Fibroblast of lung (primary cell): ENCODE results near the gene TBL3. TPM values are rescaled to one million over a fixed set of nuclear protein-coding genes. Genes with fewer than 3 reads are reported as not detected.
A peak's percentile ranks its signal among the peaks of the same experiment; 100 is the strongest.

Experiments used
- DNase-seq, 2 donors: peaks; one replicate each; pipeline versions ENCODE4 v3.0.0 to v3.0.0-alpha.2; 2010; ENCODE audit warnings: low read depth in 2 of 2
- H2AFZ ChIP-seq: 2 replicates; pipeline ENCODE4 v1.5.1; 2012; ENCODE audit warnings: low read length, control low read depth, inconsistent platforms
- H3K27ac ChIP-seq: 2 replicates; pipeline ENCODE4 v1.5.1; 2011; ENCODE audit warnings: low read length, control low read depth; ENCODE audit not compliant: insufficient read depth
- H3K27me3 ChIP-seq: 2 replicates; pipeline ENCODE4 v1.5.1; 2011; ENCODE audit warnings: mild to moderate bottlenecking, low read length; ENCODE audit not compliant: control insufficient read depth, insufficient read depth
- H3K36me3 ChIP-seq: 2 replicates; pipeline ENCODE4 v1.5.1; 2011; ENCODE audit warnings: low read length; ENCODE audit not compliant: control insufficient read depth, insufficient read depth
- H3K4me1 ChIP-seq: 2 replicates; pipeline ENCODE4 v1.5.1; 2011; ENCODE audit warnings: low read length; ENCODE audit not compliant: control insufficient read depth, insufficient read depth; ENCODE audit errors: extremely low read depth
- H3K4me2 ChIP-seq: 2 replicates; pipeline ENCODE4 v1.5.1; 2011; ENCODE audit warnings: low read length, control low read depth; ENCODE audit not compliant: insufficient read depth; ENCODE audit errors: extremely low read depth
- H3K4me3 ChIP-seq, 4 experiments: fragments of 200-600 bp in 1 of 4; sonication (generic) in 1 of 4; replicated peaks in 1 of 4; 2 replicates each; pipeline ENCODE4 v1.5.1; 2011 to 2016; ENCODE audit warnings: low read length in 4 of 4, low read depth in 3 of 4, mild to moderate bottlenecking in 3 of 4, control low read depth in 2 of 4, inconsistent platforms in 1 of 4, mixed read lengths in 1 of 4; ENCODE audit not compliant: insufficient read depth in 1 of 4; ENCODE audit errors: control extremely low read depth in 1 of 4
- H3K79me2 ChIP-seq: 2 replicates; pipeline ENCODE4 v1.5.1; 2012; ENCODE audit warnings: mild to moderate bottlenecking, low read length, inconsistent platforms; ENCODE audit not compliant: control insufficient read depth, insufficient read depth
- H3K9ac ChIP-seq: 2 replicates; pipeline ENCODE4 v1.5.1; 2011; ENCODE audit warnings: mild to moderate bottlenecking, low read length, control low read depth; ENCODE audit not compliant: insufficient read depth
- H3K9me3 ChIP-seq: 2 replicates; pipeline ENCODE4 v1.5.1; 2012; ENCODE audit warnings: low read depth, low read length; ENCODE audit not compliant: control insufficient read depth, insufficient read depth
- H4K20me1 ChIP-seq: 2 replicates; pipeline ENCODE4 v1.5.1; 2011; ENCODE audit warnings: low read length; ENCODE audit not compliant: control insufficient read depth, insufficient read depth; ENCODE audit errors: extremely low read depth
- CTCF ChIP-seq, 2 donors: IDR thresholded peaks in 1 of 2; conservative IDR thresholded peaks in 1 of 2; 1 replicate in 1 of 2; 2 replicates in 1 of 2; pipeline ENCODE4 v1.5.1; 2011 to 2012; ENCODE audit warnings: low read length in 2 of 2, control low read depth in 1 of 2, inconsistent platforms in 1 of 2, low read depth in 1 of 2, mild to moderate bottlenecking in 1 of 2
- EZH2 ChIP-seq: IDR thresholded peaks from 2 replicates; pipeline ENCODE4 v1.5.1; 2012; ENCODE audit warnings: low read length, control low read depth, mild to moderate bottlenecking; ENCODE audit errors: missing control alignments
- polyA plus RNA-seq, 2 donors: library from polyadenylated mRNA; depleted of rRNA in 1 of 2; stranded (reverse) in 1 of 2; unstranded in 1 of 2; fragments of >200 nt; gene quantifications; 2 replicates each; pipeline ENCODE4 v1.2.1, GENCODE V29; 2011 to 2012; ENCODE audit warnings: missing spikeins in 1 of 2
- total RNA-seq: library from RNA; depleted of rRNA; stranded (reverse); fragments of >200 nt; gene quantifications from 2 replicates; pipeline ENCODE4 v1.2.1, GENCODE V29; 2014

Gene TBL3
- total and polyA plus RNA-seq, 2 donors (not counting 1 experiment from before 2014, with no cell fraction given) = 14.6 to 20.0 TPM

- H3K4me2 ChIP-seq = peak within 1 kb of the TSS; percentile 92
- H3K4me1 ChIP-seq = peaks cover 7% of the 10 kb centered on the region
- peaks cover 8% of the 10 kb centered on the region for H3K36me3 ChIP-seq
- no peaks in the 10 kb centered on the region for H3K79me2 ChIP-seq
- peak within 1 kb of the TSS; percentile 76 for H3K9ac ChIP-seq
- TF ChIP-seq CTCF (conservative IDR thresholded peaks at IDR 0.05 in 1 of 2, IDR thresholded peaks at IDR 0.05 in 1 of 2; ENCODE audit: low read depth in 1 of 2, low read length in 2 of 2) (no peak), EZH2 (no peak)
- peak within 1 kb of the TSS; percentile 51 for H3K27ac ChIP-seq
- H2AFZ ChIP-seq = peak within 1 kb of the TSS; percentile 90
- H3K4me3 ChIP-seq = peak within 1 kb of the TSS; percentile 79 to 93 (median 82)
- peak; percentile 95 to 97 for DNase-seq
- no peaks in the 10 kb centered on the region for H4K20me1 ChIP-seq
- H3K27me3 ChIP-seq = no peaks in the 10 kb centered on the region
- no peaks in the 10 kb centered on the region for H3K9me3 ChIP-seq
Measured at GRCh38 chr16:1942810-1943726, 28.8 kb upstream of the TBL3 start, which contains the start of gene MSRB1. Gene MSRB1 (minus strand): TSS chr16:1943199. CDS start chr16:1943156, 43 bp downstream.

GRCh38 chr16:1944612-1945199 is 27.1 kb upstream of the TBL3 start:
- H2AFZ ChIP-seq = no peak overlapping the region
- H3K4me1 ChIP-seq = peaks cover 7% of the 10 kb centered on the region
- H3K4me2 ChIP-seq = no peak overlapping the region
- H3K4me3 ChIP-seq = no peak overlapping the region
- no peak overlapping the region for H3K27ac ChIP-seq
- H3K36me3 ChIP-seq = peaks cover 4% of the 10 kb centered on the region
- H3K9me3 ChIP-seq = no peaks in the 10 kb centered on the region
- no peak overlapping the region for H3K9ac ChIP-seq
- no peaks in the 10 kb centered on the region for H3K79me2 ChIP-seq
- no peaks in the 10 kb centered on the region for H3K27me3 ChIP-seq
- TF ChIP-seq CTCF (conservative IDR thresholded peaks at IDR 0.05 in 1 of 2, IDR thresholded peaks at IDR 0.05 in 1 of 2; ENCODE audit: low read depth in 1 of 2, low read length in 2 of 2) (no peak), EZH2 (no peak)
- no peaks in the 10 kb centered on the region for H4K20me1 ChIP-seq
- no peak for DNase-seq
